ENCODE results near the gene COL6A1.

- no peak for TF ChIP-seq EZH2 (IDR thresholded peaks at IDR 0.05; ENCODE audit: borderline replicate concordance, low read length)
- TF ChIP-seq, protein P1, sequence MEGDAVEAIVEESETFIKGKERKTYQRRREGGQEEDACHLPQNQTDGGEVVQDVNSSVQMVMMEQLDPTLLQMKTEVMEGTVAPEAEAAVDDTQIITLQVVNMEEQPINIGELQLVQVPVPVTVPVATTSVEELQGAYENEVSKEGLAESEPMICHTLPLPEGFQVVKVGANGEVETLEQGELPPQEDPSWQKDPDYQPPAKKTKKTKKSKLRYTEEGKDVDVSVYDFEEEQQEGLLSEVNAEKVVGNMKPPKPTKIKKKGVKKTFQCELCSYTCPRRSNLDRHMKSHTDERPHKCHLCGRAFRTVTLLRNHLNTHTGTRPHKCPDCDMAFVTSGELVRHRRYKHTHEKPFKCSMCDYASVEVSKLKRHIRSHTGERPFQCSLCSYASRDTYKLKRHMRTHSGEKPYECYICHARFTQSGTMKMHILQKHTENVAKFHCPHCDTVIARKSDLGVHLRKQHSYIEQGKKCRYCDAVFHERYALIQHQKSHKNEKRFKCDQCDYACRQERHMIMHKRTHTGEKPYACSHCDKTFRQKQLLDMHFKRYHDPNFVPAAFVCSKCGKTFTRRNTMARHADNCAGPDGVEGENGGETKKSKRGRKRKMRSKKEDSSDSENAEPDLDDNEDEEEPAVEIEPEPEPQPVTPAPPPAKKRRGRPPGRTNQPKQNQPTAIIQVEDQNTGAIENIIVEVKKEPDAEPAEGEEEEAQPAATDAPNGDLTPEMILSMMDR (IDR thresholded peaks at IDR 0.05; ENCODE audit: low read length), result no peak
Observed at GRCh38 chr21:46017695-46018094, 36.1 kb downstream of the COL6A1 start.
